GM19463 (cell line): ENCODE data around the gene GET4.
"Not testable (repeated sequence)": the region's sequence is repeated elsewhere in the genome, so short reads cannot be mapped to it uniquely, and the experiment has no call there.

Experiments
- ATAC-seq: cut with Tn5 transposase; IDR thresholded peaks from one replicate; pipeline ENCODE4 v1.9.1; 2021; ENCODE audit warnings: mild to moderate bottlenecking, moderate library complexity; ENCODE audit not compliant: unreplicated experiment

GET4 gene

GRCh38 chr7:868189-868486 is 8.2 kb upstream of the GET4 start:
- no peak for ATAC-seq

- ATAC-seq = no peak
Measured at GRCh38 chr7:869348-869747, 7.0 kb upstream of the GET4 start.

GRCh38 chr7:871900-872537 is 4.3 kb upstream of the GET4 start:
- ATAC-seq = no peak

GRCh38 chr7:872685-873084 is 3.7 kb upstream of the GET4 start:
- not testable (repeated sequence) for ATAC-seq

DNA sequence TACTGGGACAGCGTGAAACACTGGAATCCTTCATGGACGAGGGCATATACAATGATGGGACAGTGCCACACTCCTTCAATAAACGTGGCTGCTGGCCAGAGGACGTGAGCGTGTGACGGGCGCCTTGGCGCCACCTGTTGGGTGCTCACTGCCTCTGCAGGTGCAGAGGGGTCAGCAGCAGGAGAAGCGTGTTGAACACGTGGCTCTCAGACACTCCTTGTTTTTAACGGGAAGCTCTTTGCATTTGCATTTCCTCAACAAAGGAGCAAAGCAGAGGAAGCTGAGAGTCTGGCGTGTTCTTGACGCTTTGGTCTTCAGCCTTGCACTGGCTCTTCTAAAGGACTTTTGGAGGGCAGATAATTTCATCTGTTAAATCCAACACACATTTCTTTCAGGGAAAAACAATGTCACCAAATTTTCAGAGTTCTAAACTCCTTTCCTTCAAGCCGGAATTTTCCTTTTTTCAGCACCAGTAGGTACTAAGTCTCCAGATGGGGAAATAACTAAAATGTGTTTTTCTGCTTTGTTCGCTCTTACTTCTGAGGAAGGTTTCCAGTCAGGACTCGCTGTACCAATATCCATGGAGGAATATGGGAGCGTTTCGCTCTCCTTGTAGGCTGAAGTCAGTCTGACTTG is 2.9 kb upstream of the GET4 start:
- ATAC-seq = no peak

DNA sequence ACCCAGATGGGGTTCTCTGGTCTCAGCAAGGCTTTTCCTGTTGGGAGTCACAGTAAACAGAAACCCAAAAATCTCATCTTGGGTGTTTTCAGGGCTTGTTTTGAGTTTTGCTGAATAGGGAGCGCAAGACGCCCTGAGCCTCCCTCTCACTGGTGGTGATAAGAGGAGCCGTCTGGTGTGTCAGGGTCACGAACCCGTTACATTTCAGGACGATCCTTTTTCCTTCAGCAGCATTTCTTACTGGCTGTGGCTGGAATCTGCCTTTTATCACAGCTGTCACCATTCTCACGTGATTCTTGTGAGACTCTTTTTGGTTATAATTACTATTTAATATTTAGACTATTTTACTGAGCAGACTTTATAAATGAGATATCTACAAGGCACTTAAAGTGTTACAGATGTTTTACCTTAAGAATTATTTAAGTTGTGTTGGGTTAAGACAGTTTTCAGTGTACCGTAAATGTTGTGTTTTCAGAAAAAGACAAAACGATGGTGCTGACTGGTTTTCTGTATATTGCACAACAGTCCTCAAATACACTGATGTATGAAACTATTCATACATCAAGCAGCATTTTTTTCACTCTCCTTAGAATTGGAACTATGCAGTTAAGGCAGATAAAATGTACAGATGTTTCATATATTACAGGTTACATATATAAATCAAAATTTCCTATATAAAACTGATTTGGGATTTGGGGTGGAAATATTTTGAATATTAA is 2.2 kb upstream of the GET4 start:
- ATAC-seq = no peak

- no peak for ATAC-seq
Measured at GRCh38 chr7:875051-875450, 1.3 kb upstream of the GET4 start.

DNA sequence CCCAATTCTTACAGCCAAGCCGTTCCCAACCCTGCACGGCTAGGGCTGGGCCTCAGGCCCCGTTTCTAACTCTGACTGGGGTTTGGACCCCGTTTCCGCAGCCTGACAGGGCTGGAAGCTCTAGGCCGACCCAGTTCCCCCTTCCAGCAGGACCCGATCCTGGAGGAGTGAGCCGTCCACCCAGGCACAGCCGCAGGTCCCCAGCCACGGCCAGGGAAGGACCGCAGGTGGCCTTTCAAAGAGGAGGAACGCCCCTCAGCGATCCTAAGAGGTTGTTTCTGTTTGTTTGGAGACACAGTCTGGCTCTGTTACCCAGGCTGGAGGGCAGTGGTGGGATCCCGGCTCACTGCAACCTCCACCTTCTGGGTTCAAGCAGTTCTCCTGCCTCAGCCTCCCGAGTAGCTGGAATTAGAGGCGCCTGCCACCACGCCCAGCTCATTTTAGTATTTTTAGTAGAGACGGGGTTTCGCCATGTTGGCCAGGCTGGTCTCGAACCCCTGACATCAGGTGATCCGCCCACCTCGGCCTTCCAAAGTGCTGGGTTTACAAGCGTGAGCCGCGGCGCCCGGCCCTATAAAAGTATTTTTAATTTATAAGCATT is 778 bp upstream of the GET4 start:
- ATAC-seq = no peak

DNA sequence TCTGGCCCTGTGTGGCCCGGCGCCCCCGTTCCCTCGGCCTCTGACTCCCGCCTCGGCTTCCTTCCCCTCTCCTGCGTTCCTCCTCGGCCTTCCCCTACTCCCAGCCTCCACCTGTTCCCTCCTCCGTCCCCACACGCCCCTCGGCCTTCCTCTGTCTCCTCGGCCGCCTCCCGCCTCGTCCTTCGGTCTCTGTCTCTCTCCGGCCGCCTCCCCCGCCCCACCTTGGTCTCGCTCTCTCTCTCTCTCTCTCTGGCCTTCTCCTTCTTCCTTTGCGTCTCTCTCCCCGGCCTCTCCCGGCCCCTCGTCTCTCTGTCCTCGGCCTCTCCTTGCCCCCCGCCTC is 588 bp downstream of the GET4 start:
- ATAC-seq = no peak

- no peak for ATAC-seq
Measured at GRCh38 chr7:877312-878232, 1.2 kb downstream of the GET4 start.

- no peak for ATAC-seq
Measured at GRCh38 chr7:879093-879492, 2.7 kb downstream of the GET4 start.

DNA sequence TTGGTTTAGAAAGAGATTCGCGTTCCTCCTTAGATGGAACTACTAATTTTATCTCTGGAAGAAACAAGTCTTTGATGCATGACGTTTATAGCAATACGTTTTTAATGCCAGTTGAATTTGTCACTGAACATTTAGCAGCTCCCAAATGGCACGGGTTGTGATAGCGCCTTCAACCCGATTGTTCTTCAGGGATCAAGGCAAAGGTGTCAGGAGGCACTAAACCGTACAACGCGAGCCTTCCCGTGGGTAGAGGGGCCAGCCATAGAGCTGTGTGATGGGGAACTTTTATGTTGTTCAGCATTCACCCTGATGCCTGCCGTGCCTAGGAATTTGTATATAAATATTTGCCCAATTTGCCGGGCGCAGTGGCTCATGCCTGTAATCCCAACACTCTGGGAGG is 3.4 kb downstream of the GET4 start:
- ATAC-seq = no peak

DNA sequence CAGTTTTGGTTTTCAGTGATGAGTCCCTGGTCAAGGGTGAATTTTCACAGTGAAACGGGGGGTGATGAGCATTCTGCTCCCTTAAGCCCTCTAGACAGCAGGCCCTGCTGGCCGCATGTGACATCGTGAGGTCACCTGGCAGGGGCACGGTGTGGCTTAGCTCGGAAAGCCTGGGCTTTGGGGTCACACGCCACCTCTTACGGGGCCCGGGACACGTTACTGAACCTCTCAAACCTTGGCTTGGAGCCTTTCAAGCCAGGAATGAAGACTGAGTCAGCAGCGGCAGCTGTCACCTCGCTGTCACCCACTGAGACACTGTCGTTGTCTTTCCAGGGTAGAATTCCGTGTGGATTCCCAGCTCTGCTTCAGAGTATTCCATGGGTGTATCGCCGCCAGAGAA is 4.1 kb downstream of the GET4 start:
- ATAC-seq = no peak

DNA sequence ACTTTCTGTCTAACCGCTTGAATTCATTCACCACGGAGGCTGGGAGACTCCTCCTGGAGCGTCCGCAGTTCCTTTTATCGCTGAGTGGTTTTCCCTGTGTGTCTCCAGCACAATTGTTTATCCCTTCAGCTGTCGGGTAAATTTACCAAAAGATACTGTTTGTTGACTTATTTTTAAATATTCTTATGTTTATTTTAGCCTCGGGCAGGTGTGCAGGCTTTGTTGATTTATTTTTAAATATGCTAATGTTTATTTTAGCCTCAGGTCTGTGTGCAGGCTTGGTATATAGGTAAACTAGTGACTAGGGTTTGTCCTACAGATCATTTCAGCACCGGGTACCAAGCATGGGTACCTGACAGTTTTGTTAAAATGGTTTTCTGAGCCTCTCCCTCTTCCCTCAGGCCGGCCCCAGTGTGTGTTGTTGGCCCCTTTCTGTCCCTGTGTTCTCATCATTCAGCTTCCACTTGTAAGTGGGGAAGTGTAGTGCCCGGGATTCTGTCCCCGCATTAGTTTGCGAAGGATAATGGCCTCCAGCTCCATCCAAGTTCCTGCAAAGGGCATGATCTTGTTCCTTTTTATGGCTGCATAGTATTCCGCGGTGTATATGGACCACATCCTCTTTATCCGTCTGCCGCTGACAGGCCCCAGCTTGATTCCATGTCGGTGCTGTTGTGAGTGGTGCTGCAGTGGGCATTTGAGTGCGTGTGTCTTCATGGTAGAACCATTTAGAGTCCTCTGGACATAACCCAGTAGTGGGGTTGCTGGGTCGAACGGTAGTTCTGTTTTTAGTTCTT is 5.3 kb downstream of the GET4 start:
- no peak for ATAC-seq

GRCh38 chr7:882336-883035 is 6.1 kb downstream of the GET4 start:
- ATAC-seq = no peak

DNA sequence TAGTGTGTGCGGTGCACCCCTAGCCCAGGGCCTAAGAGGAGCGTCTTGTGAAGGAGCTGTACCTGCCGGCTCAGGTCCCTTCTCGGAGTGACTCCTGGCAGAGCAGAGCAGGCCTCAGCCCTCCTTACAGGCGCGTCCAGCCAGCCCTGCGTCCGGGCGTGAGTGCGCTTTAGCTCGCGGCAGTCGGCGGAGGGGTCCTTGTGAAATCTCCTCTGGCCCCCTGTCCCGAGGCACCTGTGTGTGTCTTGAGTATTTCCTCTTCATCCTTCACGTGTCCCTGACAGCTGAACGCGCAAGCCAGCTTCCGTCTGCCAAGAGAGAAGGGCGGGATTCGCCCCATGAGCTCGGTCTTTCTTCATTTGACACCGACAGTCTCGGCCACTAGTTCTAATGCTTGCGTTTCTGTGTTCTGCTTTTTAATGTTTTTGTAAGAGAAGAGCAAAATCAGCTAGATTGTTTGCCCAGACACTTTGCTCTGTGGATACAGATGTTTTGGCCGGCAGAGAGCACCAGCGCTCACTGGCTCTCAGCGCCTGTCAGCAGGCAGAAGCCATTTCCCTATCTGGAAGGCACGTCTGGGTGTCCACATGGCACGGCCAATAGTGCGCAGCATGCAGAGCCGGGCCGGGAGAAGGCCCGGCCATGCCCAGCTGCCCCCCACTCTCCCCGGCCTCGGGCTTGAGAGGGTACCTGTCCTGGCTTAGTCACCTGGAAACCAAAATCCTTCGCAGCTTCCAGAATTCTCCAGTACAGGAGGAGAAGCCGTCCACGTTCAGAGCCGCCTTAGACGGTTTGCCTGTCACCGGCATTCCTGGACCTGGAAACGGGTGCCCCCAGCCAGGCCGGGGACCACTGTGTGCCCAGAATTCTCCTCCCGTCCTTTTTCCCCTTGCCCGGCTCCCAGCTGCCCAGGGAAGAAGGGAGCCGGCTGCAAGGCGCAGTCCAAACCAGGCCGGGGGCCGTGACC is 7.0 kb downstream of the GET4 start:
- no peak for ATAC-seq

DNA sequence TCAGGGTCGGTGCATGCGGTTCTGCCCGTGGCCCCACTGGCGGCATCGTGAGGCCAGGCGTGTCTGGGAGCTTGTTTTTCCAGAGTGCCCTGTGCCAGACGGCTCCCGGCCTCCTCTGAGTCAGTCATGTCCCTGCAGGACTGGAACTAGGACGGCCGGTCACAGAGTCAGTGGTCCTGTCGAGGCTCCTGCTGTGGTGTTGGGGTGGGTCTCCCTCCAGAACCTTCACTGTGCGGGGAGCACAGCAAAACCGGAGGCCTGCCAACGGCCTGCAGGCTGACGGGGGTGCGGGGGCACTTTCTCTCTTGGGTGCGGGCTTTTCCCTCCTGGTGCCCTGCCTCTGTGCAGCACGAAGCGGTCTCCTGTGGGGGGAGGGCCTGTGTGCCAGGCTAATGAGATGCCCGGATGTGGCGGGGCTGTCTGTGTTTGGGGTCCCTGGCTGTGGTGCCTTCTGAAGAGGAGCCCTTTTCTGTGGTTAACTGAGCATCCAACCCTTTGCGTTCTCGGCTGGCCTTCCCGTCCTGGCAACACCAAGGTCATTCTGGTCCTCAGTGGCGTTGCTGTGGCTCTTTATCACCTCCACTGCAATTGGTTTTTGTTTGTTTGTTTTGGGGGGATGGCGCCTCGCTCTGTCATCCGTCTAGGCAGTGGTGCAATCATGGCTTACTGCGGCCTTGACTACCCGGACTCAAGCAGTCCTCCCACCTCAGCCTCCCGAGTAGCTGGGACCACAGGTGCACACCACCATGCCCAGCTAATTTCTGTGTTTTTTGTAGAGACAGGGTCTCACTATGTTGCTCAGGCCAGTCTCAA is 8.0 kb downstream of the GET4 start:
- ATAC-seq = no peak
